ENCODE data around the gene ASCC1.

The ASCC1 gene

GRCh38 chr10:72106896-72107295, 109.2 kb downstream of the ASCC1 start:
- DNase-seq (ENCODE audit: low spot score) = no peak
- TF ChIP-seq CTCF (IDR thresholded peaks at IDR 0.05; ENCODE audit: extremely low read depth, missing control alignments) = no peak

GRCh38 chr10:72106154-72106849, 109.8 kb downstream of the ASCC1 start:
- no peak for DNase-seq (ENCODE audit: low spot score)
- TF ChIP-seq CTCF (IDR thresholded peaks at IDR 0.05; ENCODE audit: extremely low read depth, missing control alignments) = no peak

DNA sequence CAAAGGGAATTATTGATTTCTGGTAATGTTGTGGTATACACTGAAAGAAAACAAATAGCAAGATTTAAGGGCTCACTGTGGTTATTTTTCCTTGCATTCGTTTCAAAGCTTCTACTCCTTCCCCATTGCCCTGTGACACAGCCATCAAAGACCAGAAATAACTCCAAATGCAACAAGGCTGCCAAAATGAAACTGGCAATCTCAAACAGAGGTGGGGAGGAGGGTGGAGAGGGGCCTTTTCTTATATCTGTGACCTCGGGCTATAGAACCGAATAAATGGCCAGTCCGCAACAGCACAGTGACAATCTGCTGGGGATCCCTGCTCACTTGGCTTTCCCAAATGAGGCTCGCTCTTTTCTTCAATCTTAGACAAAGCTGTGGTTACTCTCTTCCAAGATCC, 110.4 kb downstream of the ASCC1 start:
- no peak for DNase-seq (ENCODE audit: low spot score)
- no peak for TF ChIP-seq CTCF (IDR thresholded peaks at IDR 0.05; ENCODE audit: extremely low read depth, missing control alignments)

GRCh38 chr10:72105098-72105475, 111.0 kb downstream of the ASCC1 start:
- no peak for DNase-seq (ENCODE audit: low spot score)
- TF ChIP-seq CTCF (IDR thresholded peaks at IDR 0.05; ENCODE audit: extremely low read depth, missing control alignments) = no peak

DNA sequence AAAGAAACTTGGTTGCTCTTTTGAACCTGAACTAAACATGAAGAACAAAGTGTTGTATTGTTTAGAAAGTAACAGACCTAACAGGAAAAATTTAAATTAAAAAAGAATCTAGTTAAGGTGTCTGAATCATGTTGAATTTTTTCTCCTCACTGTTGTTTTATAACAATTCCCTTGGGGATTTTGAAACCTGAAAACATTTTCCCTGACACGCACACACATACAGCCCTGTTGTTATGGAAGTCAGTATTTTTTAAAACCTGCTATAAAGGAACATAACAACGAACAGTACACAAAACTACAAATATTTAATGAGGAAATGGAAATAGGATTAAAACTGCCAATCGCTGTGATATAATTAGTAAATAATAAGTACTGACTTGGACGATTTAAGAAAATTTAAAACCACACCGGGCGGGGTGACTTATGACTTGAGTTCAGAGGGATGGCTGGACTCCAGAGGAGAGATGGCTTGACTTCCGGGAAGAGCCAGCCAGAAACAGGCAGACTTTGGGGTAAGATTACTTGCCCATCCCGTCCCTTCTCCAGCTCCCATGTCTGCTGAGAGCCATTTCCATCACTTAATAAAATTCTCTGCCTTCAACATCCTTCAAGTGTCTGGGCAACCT, 111.5 kb downstream of the ASCC1 start:
- no peak for DNase-seq (ENCODE audit: low spot score)
- TF ChIP-seq CTCF (IDR thresholded peaks at IDR 0.05; ENCODE audit: extremely low read depth, missing control alignments) = no peak

GRCh38 chr10:72099600-72099921, 116.5 kb downstream of the ASCC1 start:
- no peak for TF ChIP-seq CTCF (IDR thresholded peaks at IDR 0.05; ENCODE audit: extremely low read depth, missing control alignments)
- DNase-seq (ENCODE audit: low spot score) = no peak

- DNase-seq (ENCODE audit: low spot score) = no peak
- TF ChIP-seq CTCF (IDR thresholded peaks at IDR 0.05; ENCODE audit: extremely low read depth, missing control alignments) = no peak
Measured at GRCh38 chr10:72098836-72099599, 117.1 kb downstream of the ASCC1 start.

Data from GM20000 (cell line).